ENCODE measurements around the gene IMMT.

Gene IMMT

DNA sequence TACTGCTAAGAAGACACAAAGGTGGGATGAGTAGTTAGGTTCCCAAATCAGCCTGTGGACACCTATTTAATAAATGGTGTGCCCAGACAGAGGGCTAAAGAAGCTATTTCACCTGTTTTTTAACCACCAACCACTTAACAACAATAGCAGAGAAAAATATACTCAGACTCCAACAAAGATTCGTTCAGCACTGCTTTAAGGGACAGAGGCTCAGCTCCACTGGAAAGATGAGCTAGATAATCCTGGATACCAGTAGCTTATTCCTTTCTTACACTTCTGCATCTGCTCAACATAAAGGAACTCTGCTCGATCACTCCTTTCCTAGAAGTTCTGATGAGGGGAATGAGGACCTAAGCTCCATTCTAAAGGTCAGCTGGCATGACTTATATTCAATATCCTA is 44.8 kb downstream of the IMMT start:
- no peak for DNase-seq (ENCODE audit: low read depth)
- TF ChIP-seq, protein P1, sequence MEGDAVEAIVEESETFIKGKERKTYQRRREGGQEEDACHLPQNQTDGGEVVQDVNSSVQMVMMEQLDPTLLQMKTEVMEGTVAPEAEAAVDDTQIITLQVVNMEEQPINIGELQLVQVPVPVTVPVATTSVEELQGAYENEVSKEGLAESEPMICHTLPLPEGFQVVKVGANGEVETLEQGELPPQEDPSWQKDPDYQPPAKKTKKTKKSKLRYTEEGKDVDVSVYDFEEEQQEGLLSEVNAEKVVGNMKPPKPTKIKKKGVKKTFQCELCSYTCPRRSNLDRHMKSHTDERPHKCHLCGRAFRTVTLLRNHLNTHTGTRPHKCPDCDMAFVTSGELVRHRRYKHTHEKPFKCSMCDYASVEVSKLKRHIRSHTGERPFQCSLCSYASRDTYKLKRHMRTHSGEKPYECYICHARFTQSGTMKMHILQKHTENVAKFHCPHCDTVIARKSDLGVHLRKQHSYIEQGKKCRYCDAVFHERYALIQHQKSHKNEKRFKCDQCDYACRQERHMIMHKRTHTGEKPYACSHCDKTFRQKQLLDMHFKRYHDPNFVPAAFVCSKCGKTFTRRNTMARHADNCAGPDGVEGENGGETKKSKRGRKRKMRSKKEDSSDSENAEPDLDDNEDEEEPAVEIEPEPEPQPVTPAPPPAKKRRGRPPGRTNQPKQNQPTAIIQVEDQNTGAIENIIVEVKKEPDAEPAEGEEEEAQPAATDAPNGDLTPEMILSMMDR (IDR thresholded peaks at IDR 0.05; ENCODE audit: control insufficient read depth, insufficient read depth, low read depth, low read length, missing control alignments) = no peak
- H3K4me3 ChIP-seq (ENCODE audit: control insufficient read depth, low read depth, low read length) = no peak overlapping the region

DNA sequence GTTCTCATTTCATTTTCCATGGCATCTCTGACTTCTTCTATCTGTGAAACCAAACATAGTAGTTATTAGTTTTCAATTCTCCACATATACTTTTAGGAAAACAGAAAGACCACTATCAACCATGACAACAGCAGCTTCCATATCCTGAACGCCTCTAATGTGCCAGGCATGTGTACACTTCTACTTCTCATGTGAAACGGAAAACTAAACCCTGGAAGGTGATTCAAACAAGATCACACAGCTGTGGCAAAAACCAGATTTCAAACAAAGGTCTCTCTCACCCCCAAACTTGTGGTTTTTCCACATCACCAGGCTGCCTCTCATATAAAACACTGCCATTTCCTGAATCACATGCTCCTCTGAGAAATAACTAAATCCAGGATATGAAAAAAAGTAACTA is 47.5 kb downstream of the IMMT start:
- DNase-seq (ENCODE audit: low read depth) = no peak
- no peak overlapping the region for H3K4me3 ChIP-seq (ENCODE audit: control insufficient read depth, low read depth, low read length)
- TF ChIP-seq, protein P1 (IDR thresholded peaks at IDR 0.05; ENCODE audit: control insufficient read depth, insufficient read depth, low read depth, low read length, missing control alignments) = no peak

DNA sequence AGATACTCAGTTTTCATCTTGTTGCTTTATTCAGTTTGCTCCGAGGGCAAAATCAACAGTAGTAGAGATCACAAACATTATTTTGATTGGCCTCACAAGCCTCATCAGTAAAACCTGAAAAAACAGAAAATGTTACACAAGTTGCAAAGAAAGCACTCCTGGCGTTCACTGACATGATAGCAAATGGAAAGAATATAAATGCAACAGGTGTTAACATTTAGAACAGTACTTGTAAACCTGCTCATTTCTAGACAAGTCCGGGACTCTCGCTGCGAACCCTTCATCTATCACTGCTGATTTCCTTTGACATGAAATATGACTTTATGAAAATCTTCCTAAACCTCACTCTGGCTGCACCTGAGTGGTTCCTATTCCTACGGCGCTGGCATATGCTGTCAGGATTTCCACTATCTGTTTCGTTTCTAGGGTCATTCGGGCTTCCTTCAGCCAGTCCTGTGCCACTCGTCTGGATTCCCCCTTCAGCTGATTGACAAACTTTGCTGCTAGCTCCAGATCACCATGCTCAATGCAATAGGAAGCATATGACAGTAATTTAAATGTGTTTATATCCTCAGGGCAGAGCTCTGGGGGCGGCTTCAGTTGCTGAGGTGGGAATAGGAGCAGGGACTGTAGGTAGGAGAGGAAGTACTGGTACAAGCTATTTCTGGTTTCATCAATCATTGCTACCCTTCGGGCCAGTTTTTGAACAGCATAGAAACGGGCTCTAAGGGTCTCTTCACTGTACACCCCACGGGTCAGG is 51.2 kb downstream of the IMMT start:
- TF ChIP-seq, protein P1 (IDR thresholded peaks at IDR 0.05; ENCODE audit: control insufficient read depth, insufficient read depth, low read depth, low read length, missing control alignments) = no peak
- no peak for DNase-seq (ENCODE audit: low read depth)
- no peak overlapping the region for H3K4me3 ChIP-seq (ENCODE audit: control insufficient read depth, low read depth, low read length)

DNA sequence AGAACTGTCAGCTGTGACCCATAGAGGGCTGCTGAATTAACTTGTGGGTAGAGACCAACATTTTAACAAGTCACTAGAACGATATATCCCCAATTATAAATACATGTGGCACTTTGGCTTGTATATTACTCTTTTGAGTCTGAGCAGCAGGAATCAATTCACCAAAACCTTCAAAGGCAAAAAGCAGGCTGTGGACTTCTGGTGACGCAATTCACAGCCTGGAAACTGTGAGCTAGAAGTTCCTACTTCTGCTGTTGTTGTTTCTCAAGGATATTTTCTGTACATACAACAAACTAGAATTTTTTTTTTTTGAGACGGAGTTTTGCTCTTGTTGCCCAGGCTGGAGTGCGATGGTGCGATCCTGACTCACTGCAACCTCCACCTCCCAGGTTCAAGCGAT is 52.0 kb downstream of the IMMT start:
- no peak overlapping the region for H3K4me3 ChIP-seq (ENCODE audit: control insufficient read depth, low read depth, low read length)
- DNase-seq (ENCODE audit: low read depth) = no peak
- TF ChIP-seq, protein P1 (IDR thresholded peaks at IDR 0.05; ENCODE audit: control insufficient read depth, insufficient read depth, low read depth, low read length, missing control alignments) = no peak

DNA sequence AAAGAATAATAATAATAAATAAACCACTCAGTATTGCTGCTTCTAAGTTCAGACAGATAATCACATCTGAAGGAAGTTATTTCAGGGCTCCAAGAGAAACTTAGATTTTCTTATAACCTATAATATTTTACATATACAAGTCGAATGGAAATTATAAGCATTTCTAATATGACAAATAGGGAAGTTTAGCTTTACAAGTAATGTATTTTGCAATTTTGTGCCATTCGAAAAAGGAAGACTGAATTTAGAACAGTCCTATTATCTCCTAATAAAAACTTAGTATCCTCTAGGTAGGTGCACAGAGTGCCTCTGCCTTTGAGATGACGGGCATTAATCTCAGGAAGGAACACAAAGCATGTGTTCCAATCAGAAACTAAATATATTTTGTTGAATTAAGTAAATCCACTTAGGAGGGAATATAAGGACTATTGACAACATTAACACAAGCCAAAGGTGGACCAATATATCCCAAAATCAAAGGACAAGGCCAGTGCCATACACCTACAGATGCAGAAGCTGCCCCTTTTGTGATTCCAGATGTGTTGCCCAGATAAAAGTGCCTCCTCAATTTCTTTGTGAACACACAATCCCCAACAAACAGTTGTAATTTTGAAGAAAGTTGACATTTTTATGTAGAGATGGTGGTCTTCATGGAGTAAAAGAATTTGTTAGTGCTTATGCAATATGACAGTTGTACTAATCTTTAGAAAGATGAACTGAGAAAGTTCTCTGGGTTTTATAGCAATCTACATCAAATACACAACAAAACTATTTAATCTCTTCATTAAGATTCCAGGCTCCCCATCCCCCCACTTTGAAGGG is 52.6 kb downstream of the IMMT start:
- no peak for DNase-seq (ENCODE audit: low read depth)
- TF ChIP-seq, protein P1 (IDR thresholded peaks at IDR 0.05; ENCODE audit: control insufficient read depth, insufficient read depth, low read depth, low read length, missing control alignments) = no peak
- no peak overlapping the region for H3K4me3 ChIP-seq (ENCODE audit: control insufficient read depth, low read depth, low read length)

DNA sequence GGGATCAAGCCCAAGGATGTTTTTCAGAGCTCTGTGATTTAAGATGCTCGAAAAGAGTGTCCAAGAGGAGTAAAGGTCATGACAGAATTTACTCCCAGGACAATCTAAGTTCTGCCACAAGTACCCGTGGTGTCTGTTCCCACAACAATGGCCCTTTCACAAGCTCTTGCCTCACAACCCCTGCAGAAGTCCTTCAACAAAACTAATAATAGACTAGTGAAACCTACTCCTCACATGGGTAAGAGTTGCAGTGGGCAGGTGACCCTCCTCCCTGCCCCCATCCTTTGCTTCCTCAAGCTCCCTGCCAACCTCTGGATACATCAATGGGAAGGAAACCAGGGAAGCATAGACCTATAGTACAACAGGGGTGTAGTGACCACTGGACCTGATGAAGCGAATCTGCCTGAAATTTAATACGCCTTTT is 54.3 kb downstream of the IMMT start:
- TF ChIP-seq, protein P1 (IDR thresholded peaks at IDR 0.05; ENCODE audit: control insufficient read depth, insufficient read depth, low read depth, low read length, missing control alignments) = no peak
- H3K4me3 ChIP-seq (ENCODE audit: control insufficient read depth, low read depth, low read length) = no peak overlapping the region
- no peak for DNase-seq (ENCODE audit: low read depth)

Data from AG09309 (cell line).